ENCODE results near the gene NOL3. TPM values are rescaled to one million over a fixed set of nuclear protein-coding genes. Genes with fewer than 3 reads are reported as not detected.

NOL3 gene
- polyA plus RNA-seq, 1 of the 3 experiments (the other 2 are of a cell fraction), result 34.1 TPM

- no peak for DNase-seq
- Histone ChIP-seq H3K79me2 (ENCODE audit: insufficient read depth) (no peaks in the 10 kb centered on the region), H3K4me3 (ENCODE audit: low read depth in 2 of 2, low read length in 1 of 2) (no peak overlapping the region), H3K9me3 (no peaks in the 10 kb centered on the region), H2AFZ (ENCODE audit: low read depth) (no peak overlapping the region), H3K27ac (ENCODE audit: low read depth in 2 of 2, low read length in 1 of 2) (no peak overlapping the region; a peak in 1 of 4 replicates), H4K20me1 (ENCODE audit: insufficient read depth) (no peaks in the 10 kb centered on the region), H3F3A (replicated peaks; ENCODE audit: insufficient read depth) (peaks cover 8% of the 10 kb centered on the region), H3K9me2 (no peaks in the 10 kb centered on the region), H3K4me1 (ENCODE audit: control insufficient read depth in 1 of 2, insufficient read depth in 2 of 2, low read depth in 1 of 2, low read length in 1 of 2) (peaks cover 0 to 8% of the 10 kb centered on the region in 2 experiments; a peak in 1 of 4 replicates), H3K27me3 (ENCODE audit: insufficient read depth) (no peaks in the 10 kb centered on the region), H3K9ac (no peak overlapping the region), H3K4me2 (no peak overlapping the region), H3K36me3 (replicated peaks in 1 of 2; ENCODE audit: control insufficient read depth in 1 of 2, insufficient read depth in 2 of 2, low read length in 1 of 2) (peaks cover 13 to 48% of the 10 kb centered on the region in 2 experiments)
- no peak for TF ChIP-seq RCOR1 (IDR thresholded peaks at IDR 0.05; ENCODE audit: low read length)
- no peak for TF ChIP-seq TEAD4 (IDR thresholded peaks at IDR 0.05; ENCODE audit: borderline replicate concordance, insufficient read depth)
- no peak for TF ChIP-seq USF2 (IDR thresholded peaks at IDR 0.05; ENCODE audit: borderline replicate concordance, low read depth, low read length)
- TF ChIP-seq POLR2AphosphoS5 (IDR thresholded peaks at IDR 0.05; ENCODE audit: low read depth, low read length), result no peak
- no peak for TF ChIP-seq RXRA (IDR thresholded peaks at IDR 0.05; ENCODE audit: borderline replicate concordance, low read depth)
- TF ChIP-seq NRF1 (IDR thresholded peaks at IDR 0.05; ENCODE audit: low read depth, low read length), result no peak
- TF ChIP-seq EZH2phosphoT487 (IDR thresholded peaks at IDR 0.05; ENCODE audit: borderline replicate concordance, low read depth), result no peak
- no peak for TF ChIP-seq REST (IDR thresholded peaks at IDR 0.05; ENCODE audit: low read depth, low read length)
- no peak for TF ChIP-seq MXI1 (IDR thresholded peaks at IDR 0.05; ENCODE audit: low read depth, low read length)
- TF ChIP-seq ELF1 (IDR thresholded peaks at IDR 0.05), result no peak
- TF ChIP-seq NFIC (IDR thresholded peaks at IDR 0.05; ENCODE audit: borderline replicate concordance), result no peak
- no peak for TF ChIP-seq SIN3A (IDR thresholded peaks at IDR 0.05; ENCODE audit: borderline replicate concordance, low read depth, low read length)
- no peak for TF ChIP-seq RFX5 (IDR thresholded peaks at IDR 0.05; ENCODE audit: low read length)
- 93% methylated on average over 7 of the region's 11 CpGs for WGBS (ENCODE audit: low lambda C conversion rate)
- ChIA-PET POLR2A (no interaction called here), CTCF (interaction anchor here (0.7 to 1.3 kb wide), 2 partner anchors 28 to 49 kb away, joined by 3 read pairs; no protein-coding TSS in a partner anchor)
These were observed 21.6 kb upstream of the NOL3 start for GRCh38 chr16:67148656-67149275.
